GM23248 (cell line): ENCODE results near the gene ADGRG4.

Source experiments
- EZH2 ChIP-seq: fragments of 200-600 bp; sonication (generic); IDR thresholded peaks from 2 replicates; pipeline ENCODE4 v1.6.1; 2018; ENCODE audit warnings: antibody characterized with exemption, mild to moderate bottlenecking; ENCODE audit not compliant: insufficient read depth, poor library complexity, severe bottlenecking
- EZH2phosphoT487 ChIP-seq: fragments of 200-600 bp; sonication (generic); IDR thresholded peaks from 2 replicates; pipeline ENCODE4 v1.6.1; 2018; ENCODE audit warnings: antibody characterized with exemption, moderate library complexity, mild to moderate bottlenecking, low read depth; ENCODE audit not compliant: insufficient read depth

GRCh38 chrX:136306182-136306581 is 5.4 kb downstream of the ADGRG4 start:
- TF ChIP-seq EZH2 (no peak), EZH2phosphoT487 (no peak)
